ENCODE results near the gene ECE2.
A peak's percentile ranks its signal among the peaks of the same experiment; 100 is the strongest.

ECE2 gene

DNA sequence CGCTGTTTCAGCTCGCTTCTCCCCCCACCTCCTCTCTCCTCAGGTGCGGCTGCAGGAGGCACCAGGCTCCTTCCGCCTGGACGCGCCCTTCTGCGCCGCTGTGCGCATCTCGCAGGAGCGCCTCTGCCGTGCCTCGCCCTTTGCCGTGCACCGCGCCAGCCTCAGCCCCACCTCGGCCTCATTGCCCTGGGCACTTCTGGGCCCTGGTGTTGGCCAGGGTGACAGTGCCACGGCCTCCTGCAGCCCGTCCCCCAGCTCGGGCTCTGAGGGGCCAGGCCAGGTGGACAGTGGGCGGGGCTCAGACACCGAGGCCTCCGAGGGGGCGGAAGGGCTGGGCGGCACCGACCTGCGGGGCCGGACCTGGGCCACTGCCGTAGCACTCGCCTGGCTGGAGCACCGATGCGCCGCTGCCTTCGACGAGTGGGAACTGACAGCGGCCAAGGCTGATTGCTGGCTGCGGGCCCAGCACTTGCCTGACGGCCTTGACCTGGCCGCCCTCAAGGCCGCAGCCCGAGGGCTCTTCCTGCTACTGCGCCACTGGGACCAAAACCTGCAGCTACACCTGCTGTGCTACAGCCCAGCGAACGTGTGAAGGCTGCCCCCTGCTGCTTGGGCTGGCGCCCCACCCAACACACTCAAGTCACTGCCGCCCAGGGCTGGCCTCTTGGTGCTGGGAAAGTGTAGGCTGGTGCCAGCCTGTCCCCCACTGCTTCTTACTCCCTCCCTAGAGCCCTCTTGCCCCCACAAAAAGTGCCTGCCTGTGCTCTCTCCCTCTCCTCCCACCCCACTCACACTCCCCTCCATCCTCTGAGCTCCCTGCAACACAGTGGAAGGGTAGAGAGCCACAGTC is 34.1 kb upstream of the ECE2 start:
- Histone ChIP-seq H3K27me3 (ENCODE audit: insufficient read depth, insufficient read length) (no peaks in the 10 kb centered on the region), H3K36me3 (ENCODE audit: insufficient read depth, insufficient read length, low read length) (peaks cover 51% of the 10 kb centered on the region), H3K4me1 (ENCODE audit: insufficient read depth, insufficient read length) (no peaks in the 10 kb centered on the region), H3K9ac (ENCODE audit: insufficient read length, low read depth) (no peak overlapping the region), H3K4me3 (ENCODE audit: insufficient read length, low read depth) (no peak overlapping the region), H3K9me3 (ENCODE audit: insufficient read depth, low read length) (no peaks in the 10 kb centered on the region)
- DNase-seq (ENCODE audit: low read depth, low spot score), result no peak
- TF ChIP-seq SUZ12 (IDR thresholded peaks at IDR 0.05; ENCODE audit: extremely low read depth, insufficient read depth, insufficient read length), result no peak
- no peak for TF ChIP-seq YY1 (IDR thresholded peaks at IDR 0.05; ENCODE audit: insufficient read depth, insufficient read length)
- TF ChIP-seq ZNF274 (IDR thresholded peaks at IDR 0.05; ENCODE audit: low read depth, low read length), result no peak

DNA sequence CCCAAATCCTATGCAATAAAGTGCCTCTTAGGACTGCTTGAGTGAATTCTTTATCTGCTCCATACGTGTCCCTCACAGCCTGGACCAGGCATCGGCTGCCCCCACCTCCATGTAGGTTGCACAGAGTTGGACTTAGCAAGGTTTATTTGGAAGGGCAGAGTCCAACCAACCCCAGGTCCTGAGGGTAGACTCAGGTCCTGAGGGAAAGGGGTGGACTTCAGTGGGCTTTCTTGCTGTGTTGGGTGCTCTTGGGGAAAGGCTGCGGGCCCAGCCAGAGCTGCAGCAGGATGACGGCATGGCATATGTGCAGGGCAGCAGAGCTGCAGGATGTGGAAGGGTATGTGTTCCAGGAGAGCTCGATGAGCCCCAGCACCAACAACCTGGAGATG is 33.5 kb upstream of the ECE2 start:
- H3K4me1 ChIP-seq (ENCODE audit: insufficient read depth, insufficient read length), result no peaks in the 10 kb centered on the region
- TF ChIP-seq SUZ12 (IDR thresholded peaks at IDR 0.05; ENCODE audit: extremely low read depth, insufficient read depth, insufficient read length) (no peak), YY1 (IDR thresholded peaks at IDR 0.05; ENCODE audit: insufficient read depth, insufficient read length) (no peak), ZNF274 (IDR thresholded peaks at IDR 0.05; ENCODE audit: low read depth, low read length) (no peak)
- H3K4me3 ChIP-seq (ENCODE audit: insufficient read length, low read depth), result no peak overlapping the region
- H3K9me3 ChIP-seq (ENCODE audit: insufficient read depth, low read length), result no peaks in the 10 kb centered on the region
- no peaks in the 10 kb centered on the region for H3K27me3 ChIP-seq (ENCODE audit: insufficient read depth, insufficient read length)
- DNase-seq (ENCODE audit: low read depth, low spot score), result no peak
- H3K36me3 ChIP-seq (ENCODE audit: insufficient read depth, insufficient read length, low read length), result peaks cover 51% of the 10 kb centered on the region
- no peak overlapping the region for H3K9ac ChIP-seq (ENCODE audit: insufficient read length, low read depth)

DNA sequence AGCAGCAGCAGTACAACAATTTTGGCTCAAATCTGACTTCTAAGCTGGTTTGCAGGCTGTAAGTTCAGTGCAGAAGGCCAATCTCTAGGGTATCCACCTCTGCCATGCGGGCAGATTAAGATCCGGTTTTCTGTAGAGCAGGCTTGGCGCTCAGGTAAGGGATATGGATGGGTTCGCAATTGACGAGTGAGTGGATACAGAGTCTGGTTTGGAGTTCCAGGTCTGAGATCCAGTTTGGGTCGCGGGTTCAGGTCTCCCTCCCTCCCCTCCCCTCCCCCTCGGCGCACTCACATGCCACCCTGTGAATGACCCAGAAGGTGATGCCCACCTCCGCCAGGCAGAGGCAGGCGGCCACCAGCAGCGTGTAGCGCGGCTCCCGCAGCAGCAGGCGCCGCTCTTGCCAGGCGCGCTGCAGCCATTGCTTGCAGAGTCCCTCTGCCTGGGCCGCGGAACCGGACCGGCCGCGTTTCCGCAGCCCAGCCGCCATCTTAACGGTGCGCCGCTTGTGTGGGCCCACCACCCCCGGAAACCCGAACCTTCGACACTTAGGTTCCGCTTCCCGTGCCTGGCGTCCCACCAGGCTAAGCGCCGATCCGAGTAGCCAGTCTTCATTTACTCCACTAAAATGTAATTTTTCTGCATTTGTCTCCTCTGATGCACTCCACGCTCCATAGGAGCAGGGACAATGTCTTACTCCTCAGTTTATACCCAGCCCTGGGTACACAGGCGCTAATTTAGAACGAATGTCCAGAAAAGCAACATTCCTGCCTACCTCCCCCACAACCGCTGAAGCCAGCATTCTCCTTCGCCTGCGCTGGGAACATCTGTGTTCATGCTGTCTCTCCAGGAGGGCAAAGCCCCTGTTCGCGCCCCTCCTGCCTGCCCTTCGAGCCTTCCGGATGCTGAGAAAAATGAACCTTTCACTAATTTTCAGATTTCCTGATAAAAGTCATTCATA is 27.1 kb upstream of the ECE2 start, which contains the start of gene ALG3:
Gene ALG3 (minus strand): TSS at position 509 of the 958 bp plus-strand sequence. CDS start 22 bp downstream, at position 487.
- Histone ChIP-seq H3K4me1 (ENCODE audit: insufficient read depth, insufficient read length) (no peaks in the 10 kb centered on the region), H3K36me3 (ENCODE audit: insufficient read depth, insufficient read length, low read length) (peaks cover 28% of the 10 kb centered on the region)
- TF ChIP-seq SUZ12 (IDR thresholded peaks at IDR 0.05; ENCODE audit: extremely low read depth, insufficient read depth, insufficient read length) (no peak), YY1 (IDR thresholded peaks at IDR 0.05; ENCODE audit: insufficient read depth, insufficient read length) (peak; percentile 94), ZNF274 (IDR thresholded peaks at IDR 0.05; ENCODE audit: low read depth, low read length) (no peak)

DNA sequence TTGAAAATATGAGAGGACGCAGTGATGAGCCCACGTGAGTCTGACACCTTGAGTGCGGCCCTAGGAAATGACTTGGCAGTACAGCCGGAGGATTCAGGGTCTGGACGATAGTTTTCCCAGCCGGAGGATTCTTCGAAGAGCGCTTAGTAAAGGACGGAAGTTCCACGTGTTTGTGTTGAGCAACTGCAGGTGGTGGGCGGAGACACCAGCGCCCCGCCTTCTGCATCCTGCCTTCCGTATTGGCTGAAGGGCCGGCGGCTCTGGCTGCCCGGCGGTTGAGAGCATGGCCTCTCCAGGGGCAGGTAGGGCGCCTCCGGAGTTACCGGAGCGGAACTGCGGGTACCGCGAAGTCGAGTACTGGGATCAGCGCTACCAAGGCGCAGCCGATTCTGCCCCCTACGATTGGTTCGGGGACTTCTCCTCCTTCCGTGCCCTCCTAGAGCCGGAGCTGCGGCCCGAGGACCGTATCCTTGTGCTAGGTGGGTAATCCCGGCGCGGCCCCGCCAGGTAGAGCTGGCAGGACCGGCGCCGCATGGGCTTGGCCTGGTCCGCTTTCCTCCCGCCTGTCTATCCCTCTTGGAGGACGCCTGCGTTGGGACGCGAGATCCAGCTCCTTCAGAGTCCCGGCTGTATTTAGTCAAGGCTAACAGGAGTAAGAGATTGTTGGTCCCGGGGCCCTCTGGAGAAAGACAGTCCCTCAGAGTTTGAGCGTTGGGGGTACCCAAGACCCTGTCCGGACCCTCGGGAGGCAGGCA is 26.2 kb upstream of the ECE2 start, which contains the start of gene EEF1AKMT4:
Gene EEF1AKMT4 (plus strand): TSS at position 261 of the 755 bp plus-strand sequence. CDS start 23 bp downstream, at position 284.
- Histone ChIP-seq H3K4me3 (ENCODE audit: insufficient read length, low read depth) (peak within 1 kb of the TSS; percentile 97), H3K4me1 (ENCODE audit: insufficient read depth, insufficient read length) (no peaks in the 10 kb centered on the region), H3K36me3 (ENCODE audit: insufficient read depth, insufficient read length, low read length) (peaks cover 19% of the 10 kb centered on the region), H3K9ac (ENCODE audit: insufficient read length, low read depth) (peak within 1 kb of the TSS; percentile 98), H3K9me3 (ENCODE audit: insufficient read depth, low read length) (no peaks in the 10 kb centered on the region), H3K27me3 (ENCODE audit: insufficient read depth, insufficient read length) (no peaks in the 10 kb centered on the region)
- peak; percentile 13 for TF ChIP-seq YY1 (IDR thresholded peaks at IDR 0.05; ENCODE audit: insufficient read depth, insufficient read length)
- TF ChIP-seq ZNF274 (IDR thresholded peaks at IDR 0.05; ENCODE audit: low read depth, low read length), result no peak
- peak; percentile 99 for DNase-seq (ENCODE audit: low read depth, low spot score)

More for the DNA sequence above, 27.1 kb upstream of the ECE2 start, which contains the start of gene ALG3:
- Histone ChIP-seq H3K9ac (ENCODE audit: insufficient read length, low read depth) (peak within 1 kb of the TSS; percentile 98), H3K4me3 (ENCODE audit: insufficient read length, low read depth) (peak within 1 kb of the TSS; percentile 97), H3K9me3 (ENCODE audit: insufficient read depth, low read length) (no peaks in the 10 kb centered on the region), H3K27me3 (ENCODE audit: insufficient read depth, insufficient read length) (no peaks in the 10 kb centered on the region)
- DNase-seq (ENCODE audit: low read depth, low spot score), result peak; percentile 85

DNA sequence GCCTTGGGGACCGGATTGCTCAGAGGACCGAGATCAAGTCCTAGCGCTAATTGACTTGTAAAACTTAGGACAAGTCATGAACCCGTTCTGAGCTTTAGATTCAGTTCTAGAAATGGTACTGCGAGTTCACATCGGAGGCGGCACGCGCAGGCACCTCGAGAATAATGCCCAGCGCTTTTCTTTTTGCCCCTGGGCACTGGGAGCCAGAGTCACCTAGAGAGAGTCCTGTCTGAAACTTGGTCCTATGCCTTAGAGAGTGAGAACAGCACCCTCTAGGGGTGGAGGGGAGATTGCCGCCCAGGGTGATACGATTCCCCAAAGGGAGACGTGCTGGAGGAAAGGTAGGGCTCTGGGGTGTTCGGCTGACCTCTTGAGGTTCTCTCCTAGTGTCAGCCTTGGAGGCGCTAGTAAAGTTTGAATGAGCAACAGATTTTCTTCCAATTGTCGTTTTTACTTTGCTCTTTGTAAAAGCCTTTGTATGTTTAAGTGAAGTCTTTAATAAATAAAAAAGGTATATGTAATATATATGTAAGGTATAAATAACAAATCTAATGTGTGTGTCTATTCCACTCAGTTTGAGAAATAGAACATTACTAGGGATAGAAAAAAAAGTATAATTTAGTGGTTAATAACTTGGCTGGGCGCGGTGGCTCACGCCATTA is 25.5 kb upstream of the ECE2 start:
- H3K9me3 ChIP-seq (ENCODE audit: insufficient read depth, low read length), result no peaks in the 10 kb centered on the region
- peak; percentile 94 for DNase-seq (ENCODE audit: low read depth, low spot score)
- H3K36me3 ChIP-seq (ENCODE audit: insufficient read depth, insufficient read length, low read length), result peaks cover 12% of the 10 kb centered on the region
- peak overlapping the region; percentile 90 for H3K9ac ChIP-seq (ENCODE audit: insufficient read length, low read depth)
- no peaks in the 10 kb centered on the region for H3K27me3 ChIP-seq (ENCODE audit: insufficient read depth, insufficient read length)
- H3K4me3 ChIP-seq (ENCODE audit: insufficient read length, low read depth), result peak overlapping the region; percentile 97
- H3K4me1 ChIP-seq (ENCODE audit: insufficient read depth, insufficient read length), result no peaks in the 10 kb centered on the region
- TF ChIP-seq ZNF274 (IDR thresholded peaks at IDR 0.05; ENCODE audit: low read depth, low read length), result no peak
- TF ChIP-seq SUZ12 (IDR thresholded peaks at IDR 0.05; ENCODE audit: extremely low read depth, insufficient read depth, insufficient read length), result no peak
- no peak for TF ChIP-seq YY1 (IDR thresholded peaks at IDR 0.05; ENCODE audit: insufficient read depth, insufficient read length)

Data from NT2/D1 (cell line).